Lower leg skin (tissue), 4 donors: ENCODE results near the gene SNX9. TPM values are rescaled to one million over a fixed set of nuclear protein-coding genes. Genes with fewer than 3 reads are reported as not detected.

Source experiments
- DNase-seq, 2 donors: peaks; one replicate each; pipeline ENCODE4 v3.0.0-alpha.2; 2019; ENCODE audit warnings: low spot score in 2 of 2
- H3K4me3 ChIP-seq: fragments of 200-600 bp; sonication (generic); 2 replicates; pipeline ENCODE4 v1.5.1; 2017; ENCODE audit warnings: mild to moderate bottlenecking, low read depth; ENCODE audit not compliant: poor library complexity, severe bottlenecking
- CTCF ChIP-seq, 3 donors: fragments of 450-650 bp; IDR thresholded peaks; one replicate each; pipeline ENCODE4 v1.5.1; 2016; ENCODE audit warnings: antibody characterized with exemption in 3 of 3, mild to moderate bottlenecking in 3 of 3, moderate library complexity in 2 of 3
- POLR2A ChIP-seq, 2 donors: fragments of 450-650 bp; IDR thresholded peaks; one replicate each; pipeline ENCODE4 v1.6.1; 2016 to 2017; ENCODE audit warnings: antibody characterized with exemption in 2 of 2, mild to moderate bottlenecking in 1 of 2, moderate library complexity in 1 of 2
- WGBS, 2 donors: methylation state at CpG; one replicate each; pipeline ENCODE4 v1.1.5; 2018; 5-methylcytosine and 5-hydroxymethylcytosine counted together
- intact Hi-C: fragments of 100-400 bp; cut with DNase I; formaldehyde crosslinking; loops from one replicate; pipeline ENCODE4 v1.15.0; 2023; ENCODE audit warnings: low total_unique reads
- total RNA-seq, 4 donors: library from RNA; depleted of rRNA; stranded (reverse); fragments of >200 nt; gene quantifications; one replicate each; pipeline ENCODE4 v1.1.0, GENCODE V29; 2016

Gene SNX9
- total RNA-seq, 4 donors from 2014 or later = 37.4 to 59.5 (median 46.7) TPM

GRCh38 chr6:157806131-157806855, 16.8 kb upstream of the SNX9 start:
- intact Hi-C loops = no loop called here
- no peak overlapping the region for H3K4me3 ChIP-seq
- TF ChIP-seq POLR2A (IDR thresholded peaks at IDR 0.05) = no peak
- TF ChIP-seq CTCF (IDR thresholded peaks at IDR 0.05) = no peak
- no peak for DNase-seq
- WGBS, 2 donors = 38 to 39% methylated on average over 3 of the region's 3 CpGs

- TF ChIP-seq POLR2A (IDR thresholded peaks at IDR 0.05) (no peak), CTCF (IDR thresholded peaks at IDR 0.05) (no peak)
- WGBS, 2 donors = 85 to 97% methylated on average over 3 of the region's 3 CpGs
- intact Hi-C loops = no loop called here
Measured at GRCh38 chr6:157806856-157807215, 16.2 kb upstream of the SNX9 start.

GRCh38 chr6:157808405-157808950, 14.6 kb upstream of the SNX9 start:
- WGBS, 2 donors = 91 to 93% methylated on average over 2 of the region's 2 CpGs

More at GRCh38 chr6:157806856-157807215, 16.2 kb upstream of the SNX9 start:
- no peak for DNase-seq
- no peak overlapping the region for H3K4me3 ChIP-seq

GRCh38 chr6:157809613-157810012, 13.4 kb upstream of the SNX9 start:
- TF ChIP-seq CTCF (IDR thresholded peaks at IDR 0.05) (no peak), POLR2A (IDR thresholded peaks at IDR 0.05) (no peak)
- intact Hi-C loops = no loop called here
- no peak overlapping the region for H3K4me3 ChIP-seq
- no peak for DNase-seq
- WGBS, 2 donors = 73 to 86% methylated on average over 1 of the region's 1 CpG

More at GRCh38 chr6:157808405-157808950, 14.6 kb upstream of the SNX9 start:
- H3K4me3 ChIP-seq = no peak overlapping the region
- intact Hi-C loops = no loop called here
- TF ChIP-seq CTCF (IDR thresholded peaks at IDR 0.05) (no peak), POLR2A (IDR thresholded peaks at IDR 0.05) (no peak)
- no peak for DNase-seq

- intact Hi-C loops = no loop called here
- no peak for TF ChIP-seq POLR2A (IDR thresholded peaks at IDR 0.05)
- TF ChIP-seq CTCF (IDR thresholded peaks at IDR 0.05) = no peak
- H3K4me3 ChIP-seq = no peak overlapping the region
- DNase-seq = no peak
Measured at GRCh38 chr6:157811137-157811475, 11.9 kb upstream of the SNX9 start.
